ENCODE data around the gene STAT6. TPM values are rescaled to one million over a fixed set of nuclear protein-coding genes. Genes with fewer than 3 reads are reported as not detected.

STAT6 gene
- total RNA-seq, 2 experiments from 2014 or later: 127 to 128 TPM

- no peak for DNase-seq
- peaks cover 21% of the 10 kb centered on the region for H3K4me1 Mint-ChIP-seq
- H3K4me3 Mint-ChIP-seq: no peak overlapping the region
- no peaks in the 10 kb centered on the region for H3K9me3 Mint-ChIP-seq
- H3K27me3 Mint-ChIP-seq: no peaks in the 10 kb centered on the region
- H3K27ac Mint-ChIP-seq: peak overlapping the region; percentile 26
- H3K36me3 Mint-ChIP-seq (ENCODE audit: low read depth): peaks cover 55% of the 10 kb centered on the region
- ChIA-PET CTCF (interaction anchor here (2.9 kb wide), 1 partner anchor 10 kb away, joined by 9 read pairs; no protein-coding TSS in a partner anchor), POLR2A (interaction anchor here (0.8 to 1.0 kb wide), 2 partner anchors 8 to 10 kb away, joined by 4 to 5 read pairs; no protein-coding TSS in a partner anchor)
Observed at GRCh38 chr12:57101892-57102695, 9.1 kb downstream of the STAT6 start.

DNA sequence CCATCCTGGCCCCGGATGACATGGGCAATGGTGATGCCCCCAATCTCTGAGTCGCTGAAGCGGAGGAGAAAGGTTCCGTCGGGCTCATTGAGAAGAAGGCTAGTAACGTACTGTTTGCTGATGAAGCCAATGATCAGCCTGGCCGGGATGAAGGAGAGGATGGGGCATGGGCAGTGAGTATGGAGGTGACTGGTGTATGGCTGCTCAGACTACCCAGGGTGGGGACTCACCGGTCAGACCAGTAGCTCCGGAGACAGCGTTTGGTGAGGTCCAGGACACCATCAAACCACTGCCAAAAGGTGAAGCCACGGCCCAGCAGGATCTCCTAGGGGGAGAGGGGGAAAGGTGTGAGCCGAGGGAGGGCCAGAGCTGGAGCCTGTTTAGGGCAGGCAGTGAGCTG lies 11.4 kb downstream of the STAT6 start:
- Mint-ChIP-seq H3K4me1 (peaks cover 20% of the 10 kb centered on the region), H3K27me3 (no peaks in the 10 kb centered on the region), H3K27ac (no peak overlapping the region), H3K9me3 (no peaks in the 10 kb centered on the region), H3K36me3 (ENCODE audit: low read depth) (peaks cover 51% of the 10 kb centered on the region), H3K4me3 (no peak overlapping the region)
- ChIA-PET POLR2A (interaction anchor here (0.7 to 14.8 kb wide), 5 partner anchors 9 to 73 kb away, joined by 3 to 247 read pairs (median 10); partner anchors contain the start of genes NAB2, NEMP1 and STAT6), CTCF (interaction anchor here (0.8 to 8.3 kb wide), 4 partner anchors 11 to 31 kb away, joined by 3 to 69 read pairs (median 6); partner anchors contain the start of gene STAT6)
- no peak for DNase-seq

- H3K27me3 Mint-ChIP-seq: no peaks in the 10 kb centered on the region
- CTCF ChIA-PET: interaction anchor here (0.8 to 8.3 kb wide), 4 partner anchors 8 to 30 kb away, joined by 3 to 69 read pairs (median 6); partner anchors contain the start of gene STAT6
- no peak overlapping the region for H3K4me3 Mint-ChIP-seq
- peaks cover 26% of the 10 kb centered on the region for H3K4me1 Mint-ChIP-seq
- DNase-seq: no peak
- H3K27ac Mint-ChIP-seq: peak overlapping the region; percentile 14
- POLR2A ChIA-PET: interaction anchor here (1.1 to 14.8 kb wide), 5 partner anchors 10 to 35 kb away, joined by 3 to 247 read pairs (median 10); partner anchors contain the start of genes NAB2, NEMP1 and STAT6
- no peaks in the 10 kb centered on the region for H3K9me3 Mint-ChIP-seq
- peaks cover 45% of the 10 kb centered on the region for H3K36me3 Mint-ChIP-seq (ENCODE audit: low read depth)
Observed at GRCh38 chr12:57099047-57099714, 12.0 kb downstream of the STAT6 start.

- CTCF ChIA-PET: interaction anchor here (1.0 to 8.3 kb wide), 3 partner anchors 9 to 27 kb away, joined by 3 to 69 read pairs (median 6); partner anchors contain the start of gene STAT6
- Mint-ChIP-seq H3K4me1 (peaks cover 29% of the 10 kb centered on the region), H3K36me3 (ENCODE audit: low read depth) (peaks cover 44% of the 10 kb centered on the region)
Observed at GRCh38 chr12:57098546-57098945, 12.6 kb downstream of the STAT6 start.

DNA sequence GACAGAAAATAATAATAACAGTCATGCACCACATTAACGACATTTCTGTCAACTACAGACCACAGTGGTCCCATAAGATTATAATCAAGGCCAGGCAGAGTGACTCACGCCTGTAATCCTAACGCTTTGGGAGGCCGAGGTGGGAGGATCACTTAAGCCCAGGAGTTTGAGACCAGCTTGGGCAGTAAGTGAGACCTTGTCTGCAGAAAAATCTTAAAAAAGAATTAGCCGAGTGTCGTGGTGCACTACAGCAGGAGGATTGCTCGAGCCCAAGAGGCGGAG lies 13.7 kb downstream of the STAT6 start:
- no peaks in the 10 kb centered on the region for H3K9me3 Mint-ChIP-seq
- no peak overlapping the region for H3K4me3 Mint-ChIP-seq
- H3K4me1 Mint-ChIP-seq: peaks cover 39% of the 10 kb centered on the region
- CTCF ChIA-PET: interaction anchor here (1.0 to 8.3 kb wide), 3 partner anchors 13 to 28 kb away, joined by 4 to 69 read pairs (median 5); partner anchors contain the start of genes NEMP1 and STAT6
- H3K27ac Mint-ChIP-seq: no peak overlapping the region
- no peaks in the 10 kb centered on the region for H3K27me3 Mint-ChIP-seq
- POLR2A ChIA-PET: interaction anchor here (1.3 to 14.8 kb wide), 4 partner anchors 9 to 19 kb away, joined by 3 to 247 read pairs (median 22); partner anchors contain the start of genes NAB2, NEMP1 and STAT6
- no peak for DNase-seq
- peaks cover 45% of the 10 kb centered on the region for H3K36me3 Mint-ChIP-seq (ENCODE audit: low read depth)

More at GRCh38 chr12:57098546-57098945, 12.6 kb downstream of the STAT6 start:
- DNase-seq: no peak
- no peaks in the 10 kb centered on the region for H3K9me3 Mint-ChIP-seq
- no peaks in the 10 kb centered on the region for H3K27me3 Mint-ChIP-seq
- no peak overlapping the region for H3K4me3 Mint-ChIP-seq
- peak overlapping the region; percentile 14 for H3K27ac Mint-ChIP-seq
- POLR2A ChIA-PET: interaction anchor here (1.1 to 14.8 kb wide), 4 partner anchors 10 to 34 kb away, joined by 3 to 247 read pairs (median 22); partner anchors contain the start of genes NAB2, NEMP1 and STAT6

DNA sequence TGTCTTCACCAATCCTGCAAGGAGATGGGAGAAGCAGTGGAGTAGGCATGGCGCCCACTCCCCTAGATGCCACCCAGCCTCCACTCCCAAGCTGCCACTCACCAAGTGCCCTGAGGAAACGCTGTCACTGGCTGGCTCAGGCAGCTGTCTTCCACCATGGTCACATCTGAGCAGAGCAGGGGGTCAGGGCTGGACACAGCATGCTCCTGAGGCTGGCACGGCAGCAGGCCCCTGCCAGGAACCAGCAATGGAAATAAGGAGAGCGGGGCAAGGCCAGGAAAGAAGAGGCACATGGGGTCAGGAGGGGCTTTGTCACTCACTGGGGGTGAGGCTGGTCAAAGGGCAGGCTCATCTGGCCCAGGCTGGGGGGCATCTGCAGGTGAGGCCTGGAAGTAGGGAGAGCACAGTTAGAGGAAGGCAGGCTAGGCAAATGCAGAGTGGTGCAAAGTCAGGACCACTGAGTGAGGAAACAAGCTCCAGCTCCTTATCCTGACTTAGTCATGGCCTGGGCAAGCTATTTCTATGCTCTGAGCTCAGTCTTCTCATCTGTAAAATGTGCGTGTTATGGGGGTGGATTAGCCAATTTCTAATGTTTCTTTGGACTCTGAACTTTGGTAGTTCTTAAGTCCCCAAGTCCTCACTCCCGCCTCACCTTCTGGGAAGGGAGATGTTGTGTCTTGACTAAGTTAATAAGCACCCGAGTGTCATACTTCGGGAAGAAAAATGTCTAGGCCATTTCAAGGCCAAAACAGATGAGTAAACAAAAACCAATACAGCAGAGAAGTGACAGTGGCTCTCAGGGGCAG lies 14.2 kb downstream of the STAT6 start:
- DNase-seq: no peak
- no peaks in the 10 kb centered on the region for H3K27me3 Mint-ChIP-seq
- peaks cover 35% of the 10 kb centered on the region for H3K4me1 Mint-ChIP-seq
- H3K27ac Mint-ChIP-seq: no peak overlapping the region
- CTCF ChIA-PET: interaction anchor here (1.0 to 8.3 kb wide), 5 partner anchors 14 to 28 kb away, joined by 3 to 69 read pairs (median 4); partner anchors contain the start of genes NEMP1 and STAT6
- H3K9me3 Mint-ChIP-seq: no peaks in the 10 kb centered on the region
- no peak overlapping the region for H3K4me3 Mint-ChIP-seq
- POLR2A ChIA-PET: interaction anchor here (1.3 to 14.8 kb wide), 3 partner anchors 8 to 18 kb away, joined by 3 to 247 read pairs (median 33); partner anchors contain the start of genes NAB2, NEMP1 and STAT6
- peaks cover 42% of the 10 kb centered on the region for H3K36me3 Mint-ChIP-seq (ENCODE audit: low read depth)

GRCh38 chr12:57096099-57096572 lies 15.0 kb downstream of the STAT6 start:
- Mint-ChIP-seq H3K27me3 (no peaks in the 10 kb centered on the region), H3K4me3 (no peak overlapping the region), H3K27ac (peak overlapping the region; percentile 42), H3K4me1 (peaks cover 35% of the 10 kb centered on the region), H3K9me3 (no peaks in the 10 kb centered on the region), H3K36me3 (ENCODE audit: low read depth) (peaks cover 43% of the 10 kb centered on the region)
- no peak for DNase-seq
- ChIA-PET POLR2A (interaction anchor here (1.3 to 14.8 kb wide), 2 partner anchors 13 to 17 kb away, joined by 3 to 247 read pairs; partner anchors contain the start of genes NEMP1 and STAT6), CTCF (interaction anchor here (0.5 to 8.3 kb wide), 5 partner anchors 14 to 75 kb away, joined by 3 to 69 read pairs (median 3); partner anchors contain the start of gene STAT6)

DNA sequence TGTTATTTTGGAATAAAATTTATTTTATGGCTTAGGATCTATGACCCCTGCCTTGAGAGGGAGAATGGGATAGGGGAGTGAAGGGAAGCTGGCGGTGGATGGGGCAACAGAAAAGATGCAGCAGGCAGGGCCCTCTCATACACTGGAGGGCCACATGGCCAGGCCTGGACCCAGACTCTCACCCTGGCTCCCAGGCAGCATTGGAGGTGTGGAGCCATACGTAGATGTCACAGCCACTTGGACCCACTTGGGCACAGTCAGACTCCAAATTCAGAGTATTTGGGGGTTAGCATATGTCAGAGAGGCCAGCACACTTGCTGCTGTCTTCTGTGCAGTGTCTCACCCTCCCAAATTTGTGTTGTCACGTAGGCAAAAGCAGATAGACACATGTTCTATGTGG lies 15.7 kb downstream of the STAT6 start:
- DNase-seq: no peak
- H3K4me3 Mint-ChIP-seq: no peak overlapping the region
- POLR2A ChIA-PET: interaction anchor here (14.8 kb wide), 1 partner anchor 14 kb away, joined by 247 read pairs; the partner anchor contains the start of gene STAT6
- CTCF ChIA-PET: interaction anchor here (0.5 to 8.3 kb wide), 4 partner anchors 15 to 74 kb away, joined by 3 to 69 read pairs (median 4); partner anchors contain the start of gene STAT6
- no peaks in the 10 kb centered on the region for H3K27me3 Mint-ChIP-seq
- peaks cover 49% of the 10 kb centered on the region for H3K36me3 Mint-ChIP-seq (ENCODE audit: low read depth)
- no peaks in the 10 kb centered on the region for H3K9me3 Mint-ChIP-seq
- peak overlapping the region; percentile 5 for H3K27ac Mint-ChIP-seq
- H3K4me1 Mint-ChIP-seq: peaks cover 38% of the 10 kb centered on the region

DNA sequence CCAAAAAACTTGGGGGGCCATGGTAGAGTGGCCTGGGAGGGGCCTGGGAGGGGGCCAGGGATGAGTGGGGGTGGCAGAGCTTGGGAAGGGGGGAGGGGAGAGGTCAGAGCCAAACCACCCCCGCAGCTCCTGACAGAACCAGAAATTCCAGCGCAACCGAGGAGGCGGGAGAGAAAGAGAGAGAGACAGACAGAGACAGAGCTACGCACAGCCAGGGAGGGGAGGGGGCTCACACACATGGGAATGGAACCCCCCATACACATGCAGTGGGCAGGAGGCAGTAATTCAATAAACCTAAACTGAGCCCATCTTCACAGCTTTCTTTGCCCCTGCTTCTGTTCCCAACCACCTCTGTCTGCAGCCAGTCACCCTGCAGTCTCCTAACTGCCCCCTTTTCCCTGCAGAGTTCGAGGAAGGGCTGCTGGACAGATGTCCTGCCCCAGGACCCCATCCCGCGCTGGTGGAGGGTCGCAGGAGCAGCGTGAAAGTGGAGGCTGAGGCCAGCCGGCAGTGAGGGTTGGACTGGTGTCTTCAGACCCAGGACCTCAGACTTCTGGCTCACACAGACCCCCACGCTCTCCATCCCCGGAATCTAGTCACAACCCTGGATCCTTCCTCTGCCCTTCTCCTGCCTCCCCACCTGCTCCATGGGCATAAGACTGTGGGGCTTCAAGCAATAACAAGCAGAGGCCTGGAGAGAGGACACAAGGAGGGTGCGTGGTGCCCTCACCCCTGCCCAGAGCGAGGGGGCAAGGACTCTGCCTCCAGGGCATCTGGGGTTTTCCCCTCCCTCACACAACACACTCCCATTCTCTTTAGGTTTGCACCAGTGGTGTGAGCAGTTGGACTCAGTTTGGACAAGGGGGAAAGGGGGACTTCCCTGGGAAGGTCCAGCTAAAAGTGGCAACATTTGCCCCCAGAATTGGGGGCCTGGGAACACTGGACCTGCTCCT lies 16.7 kb downstream of the STAT6 start:
- no peak for DNase-seq
- H3K36me3 Mint-ChIP-seq (ENCODE audit: low read depth): peaks cover 44% of the 10 kb centered on the region
- H3K27ac Mint-ChIP-seq: peak overlapping the region; percentile 31
- ChIA-PET CTCF (interaction anchor here (0.7 to 8.7 kb wide), 10 partner anchors 10 to 86 kb away, joined by 3 to 91 read pairs (median 4); partner anchors contain the start of genes NEMP1 and STAT6), POLR2A (interaction anchor here (0.9 to 14.8 kb wide), 4 partner anchors 15 to 25 kb away, joined by 4 to 247 read pairs (median 10); partner anchors contain the start of genes NEMP1 and STAT6)
- no peaks in the 10 kb centered on the region for H3K27me3 Mint-ChIP-seq
- H3K4me3 Mint-ChIP-seq: no peak overlapping the region
- peaks cover 38% of the 10 kb centered on the region for H3K4me1 Mint-ChIP-seq
- H3K9me3 Mint-ChIP-seq: no peaks in the 10 kb centered on the region

GRCh38 chr12:57093415-57094207 lies 17.6 kb downstream of the STAT6 start:
- peak; percentile 57 for DNase-seq
- peaks cover 36% of the 10 kb centered on the region for H3K36me3 Mint-ChIP-seq (ENCODE audit: low read depth)
- H3K4me1 Mint-ChIP-seq: peaks cover 38% of the 10 kb centered on the region
- H3K27ac Mint-ChIP-seq: peak overlapping the region; percentile 79
- no peaks in the 10 kb centered on the region for H3K27me3 Mint-ChIP-seq
- no peaks in the 10 kb centered on the region for H3K9me3 Mint-ChIP-seq
- H3K4me3 Mint-ChIP-seq: peak overlapping the region; percentile 39
- ChIA-PET CTCF (interaction anchor here (0.7 to 8.7 kb wide), 9 partner anchors 11 to 85 kb away, joined by 3 to 91 read pairs (median 3); partner anchors contain the start of genes NEMP1 and STAT6), POLR2A (interaction anchor here (0.9 to 14.8 kb wide), 4 partner anchors 15 to 24 kb away, joined by 4 to 247 read pairs (median 10); partner anchors contain the start of genes NEMP1 and STAT6)

All from activated CD4-positive, alpha-beta memory T cell treated with anti-CD3 and anti-CD28 coated beads, Interleukin-2, amount 10 ng/mL, durations not matched to agents 7 days and 5 days (primary cell).